Measurements from ENCODE around the gene KAT6B.

GRCh38 chr10:74977913-74978847, 151.8 kb downstream of the KAT6B start:
- no peak for TF ChIP-seq CTCF (IDR thresholded peaks at IDR 0.05)
- no peak for TF ChIP-seq POLR2A (IDR thresholded peaks at IDR 0.05)
- no peak for TF ChIP-seq EP300 (IDR thresholded peaks at IDR 0.05)
- TF ChIP-seq POLR2AphosphoS5 (IDR thresholded peaks at IDR 0.05): no peak

All from stomach (tissue), 4 donors.